Mucosa of descending colon (tissue), 3 donors: ENCODE data around the gene CCDC170. TPM values are rescaled to one million over a fixed set of nuclear protein-coding genes. Genes with fewer than 3 reads are reported as not detected.

ENCODE experiments used
- ATAC-seq: fragments of 200-7000 bp; cut with Tn5 transposase; one replicate; pipeline ENCODE4 v1.9.1; 2020; ENCODE audit warnings: mild to moderate bottlenecking, moderate library complexity
- DNase-seq, 3 donors: peaks; one replicate each; pipeline ENCODE4 v3.0.0-alpha.2; 2020
- H3K36me3 ChIP-seq: fragments of 200-600 bp; one replicate; pipeline ENCODE4 v1.8.0; 2021; ENCODE audit warnings: low read depth, mild to moderate bottlenecking
- H3K4me1 ChIP-seq: fragments of 200-600 bp; one replicate; pipeline ENCODE4 v1.8.0; 2021; ENCODE audit warnings: low read depth, mild to moderate bottlenecking
- H3K4me3 ChIP-seq: fragments of 200-600 bp; one replicate; pipeline ENCODE4 v1.8.0; 2021; ENCODE audit warnings: mild to moderate bottlenecking
- H3K9me3 ChIP-seq: fragments of 200-600 bp; one replicate; pipeline ENCODE4 v1.8.0; 2021; ENCODE audit warnings: mild to moderate bottlenecking
- intact Hi-C, 2 donors: fragments of 100-400 bp; cut with DNase I in 1 of 2; cut with micrococcal nuclease in 1 of 2; formaldehyde crosslinking; loops; one replicate each; pipeline versions ENCODE4 v1.11.0 to v1.11.1; 2022; cut with DNase I, micrococcal nuclease
- total RNA-seq, 3 donors: library from RNA; stranded (reverse); fragmentation: NEBNext Ultra II Directional in 2 of 3; extraction: Animal tissue kit (Norgen Biotek cat#: 25700) in 2 of 3; gene quantifications; one replicate each; pipeline versions ENCODE4 v1.2.1 to v1.2.4, GENCODE V29; 2021 to 2023
- TF ChIP-seq, protein P1 (sequence below): fragments of 200-600 bp; IDR thresholded peaks from one replicate; pipeline ENCODE4 v1.8.0; 2022; ENCODE audit warnings: antibody characterized with exemption, mild to moderate bottlenecking
- donor health status: DM: no; HTN: no; CAD: no; lungs with moderate emphysema.
- donor health status: DM: no; HTN: no; CAD: no.
- donor health status: DM: no; HTN: yes; CAD: no.

Gene CCDC170
- total RNA-seq, 3 donors from 2014 or later = 0.87 to 2.7 (median 1.7) TPM

- DNase-seq = no peak
- Histone ChIP-seq H3K36me3 (no peaks in the 10 kb centered on the region), H3K4me3 (no peak overlapping the region), H3K9me3 (no peaks in the 10 kb centered on the region), H3K4me1 (no peaks in the 10 kb centered on the region)
- TF ChIP-seq, protein P1, sequence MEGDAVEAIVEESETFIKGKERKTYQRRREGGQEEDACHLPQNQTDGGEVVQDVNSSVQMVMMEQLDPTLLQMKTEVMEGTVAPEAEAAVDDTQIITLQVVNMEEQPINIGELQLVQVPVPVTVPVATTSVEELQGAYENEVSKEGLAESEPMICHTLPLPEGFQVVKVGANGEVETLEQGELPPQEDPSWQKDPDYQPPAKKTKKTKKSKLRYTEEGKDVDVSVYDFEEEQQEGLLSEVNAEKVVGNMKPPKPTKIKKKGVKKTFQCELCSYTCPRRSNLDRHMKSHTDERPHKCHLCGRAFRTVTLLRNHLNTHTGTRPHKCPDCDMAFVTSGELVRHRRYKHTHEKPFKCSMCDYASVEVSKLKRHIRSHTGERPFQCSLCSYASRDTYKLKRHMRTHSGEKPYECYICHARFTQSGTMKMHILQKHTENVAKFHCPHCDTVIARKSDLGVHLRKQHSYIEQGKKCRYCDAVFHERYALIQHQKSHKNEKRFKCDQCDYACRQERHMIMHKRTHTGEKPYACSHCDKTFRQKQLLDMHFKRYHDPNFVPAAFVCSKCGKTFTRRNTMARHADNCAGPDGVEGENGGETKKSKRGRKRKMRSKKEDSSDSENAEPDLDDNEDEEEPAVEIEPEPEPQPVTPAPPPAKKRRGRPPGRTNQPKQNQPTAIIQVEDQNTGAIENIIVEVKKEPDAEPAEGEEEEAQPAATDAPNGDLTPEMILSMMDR = no peak
- intact Hi-C loops = no loop called here
- ATAC-seq = no peak
These were observed 137.3 kb downstream of the CCDC170 start for GRCh38 chr6:151630991-151631655.

- Histone ChIP-seq H3K9me3 (no peaks in the 10 kb centered on the region), H3K4me3 (no peak overlapping the region), H3K4me1 (no peaks in the 10 kb centered on the region), H3K36me3 (no peaks in the 10 kb centered on the region)
- ATAC-seq (no peak), DNase-seq (no peak)
- TF ChIP-seq, protein P1 = no peak
- intact Hi-C loops = no loop called here
These were observed 138.7 kb downstream of the CCDC170 start for GRCh38 chr6:151632415-151632987.

GRCh38 chr6:151633526-151634335, 139.9 kb downstream of the CCDC170 start:
- no peak for ATAC-seq

GRCh38 chr6:151634336-151634720, 140.5 kb downstream of the CCDC170 start:
- intact Hi-C loops = no loop called here
- TF ChIP-seq, protein P1 = no peak

More at GRCh38 chr6:151633526-151634335, 139.9 kb downstream of the CCDC170 start:
- intact Hi-C loops = no loop called here
- TF ChIP-seq, protein P1 = no peak
- Histone ChIP-seq H3K36me3 (no peaks in the 10 kb centered on the region), H3K4me3 (no peak overlapping the region), H3K4me1 (no peaks in the 10 kb centered on the region), H3K9me3 (no peaks in the 10 kb centered on the region)
- DNase-seq = no peak

DNA sequence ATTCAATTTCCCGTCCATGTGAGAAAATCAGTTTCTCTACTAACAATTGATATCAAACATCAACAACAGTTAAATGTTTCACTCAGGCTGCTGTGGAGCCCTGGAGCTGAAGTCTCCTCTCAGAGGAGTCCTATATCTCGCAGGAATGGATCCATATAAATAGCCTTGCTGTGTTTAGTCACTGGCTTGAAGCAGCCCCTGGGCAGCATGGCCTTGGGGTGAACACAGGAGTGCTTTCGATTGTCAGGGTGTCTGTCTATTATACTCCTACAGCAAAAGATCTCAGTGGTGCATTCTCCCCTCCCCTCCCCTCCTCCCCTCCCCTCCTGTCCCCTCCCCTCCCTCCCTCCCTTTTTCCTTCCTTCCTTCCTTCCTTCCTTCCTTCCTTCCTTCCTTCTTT, 141.9 kb downstream of the CCDC170 start:
- ATAC-seq = no peak
- H3K9me3 ChIP-seq = no peaks in the 10 kb centered on the region

More at GRCh38 chr6:151634336-151634720, 140.5 kb downstream of the CCDC170 start:
- Histone ChIP-seq H3K9me3 (no peaks in the 10 kb centered on the region), H3K4me1 (no peaks in the 10 kb centered on the region), H3K36me3 (no peaks in the 10 kb centered on the region), H3K4me3 (no peak overlapping the region)
- DNase-seq (no peak), ATAC-seq (no peak)

More for the DNA sequence above, 141.9 kb downstream of the CCDC170 start:
- Histone ChIP-seq H3K4me3 (no peak overlapping the region), H3K36me3 (no peaks in the 10 kb centered on the region), H3K4me1 (no peaks in the 10 kb centered on the region)
- DNase-seq = no peak
- TF ChIP-seq, protein P1 = no peak
- intact Hi-C loops = no loop called here
